AG20443 (cell line): ENCODE data around the gene TNIP1.

Experiments
- DNase-seq: peaks from one replicate; pipeline ENCODE4 v3.0.0; 2012; ENCODE audit warnings: low spot score, mixed read lengths

The TNIP1 gene

GRCh38 chr5:151021746-151022145, 59.1 kb downstream of the TNIP1 start:
- no peak for DNase-seq

- DNase-seq = peak; percentile 86
Measured at GRCh38 chr5:151020304-151021110, 60.3 kb downstream of the TNIP1 start, which contains the start of gene GPX3. Gene GPX3, plus strand, starts transcription at chr5:151020591. Its CDS starts 64 bp downstream, at chr5:151020655.

GRCh38 chr5:151019331-151019730, 61.5 kb downstream of the TNIP1 start:
- DNase-seq = no peak

GRCh38 chr5:151018846-151019245, 62.0 kb downstream of the TNIP1 start:
- no peak for DNase-seq

GRCh38 chr5:151017897-151018296, 62.9 kb downstream of the TNIP1 start:
- DNase-seq = no peak

- no peak for DNase-seq
Measured at GRCh38 chr5:151016700-151017099, 64.1 kb downstream of the TNIP1 start.

- DNase-seq = no peak
Measured at GRCh38 chr5:151015974-151016587, 64.8 kb downstream of the TNIP1 start.

- DNase-seq = no peak
Measured at GRCh38 chr5:151014680-151015343, 66.0 kb downstream of the TNIP1 start.

GRCh38 chr5:151012862-151013261, 68.0 kb downstream of the TNIP1 start:
- no peak for DNase-seq

GRCh38 chr5:151008906-151009305, 71.9 kb downstream of the TNIP1 start:
- DNase-seq = no peak

- no peak for DNase-seq
Measured at GRCh38 chr5:151008210-151008491, 72.7 kb downstream of the TNIP1 start.

- DNase-seq = no peak
Measured at GRCh38 chr5:151007430-151008209, 73.2 kb downstream of the TNIP1 start.

GRCh38 chr5:151006704-151007334, 74.0 kb downstream of the TNIP1 start:
- no peak for DNase-seq

- peak; percentile 57 for DNase-seq
Measured at GRCh38 chr5:151005950-151006576, 74.8 kb downstream of the TNIP1 start.

GRCh38 chr5:151005187-151005949, 75.5 kb downstream of the TNIP1 start:
- no peak for DNase-seq

- DNase-seq = no peak
Measured at GRCh38 chr5:151004499-151004898, 76.3 kb downstream of the TNIP1 start.

GRCh38 chr5:151003503-151003860, 77.4 kb downstream of the TNIP1 start:
- DNase-seq = no peak

GRCh38 chr5:151002681-151003502, 77.9 kb downstream of the TNIP1 start:
- no peak for DNase-seq

GRCh38 chr5:151002250-151002649, 78.6 kb downstream of the TNIP1 start:
- DNase-seq = peak; percentile 49

GRCh38 chr5:151001436-151001835, 79.4 kb downstream of the TNIP1 start:
- no peak for DNase-seq
